NCI-H2107 treated with DMSO at 0.1 percent for 48 hours (cell line): Measurements from ENCODE around the gene CAPN7.
"Not testable (repeated sequence)": the region's sequence is repeated elsewhere in the genome, so short reads cannot be mapped to it uniquely, and the experiment has no call there.

Experiments
- DNase-seq: peaks from one replicate; lab custom pipeline; 2025; ENCODE audit not compliant: unreplicated experiment; lab: John Stamatoyannopoulos, UW

The CAPN7 gene

GRCh38 chr3:15205934-15206661, at the start of gene CAPN7:
Gene CAPN7, plus strand, starts transcription at chr3:15206246. Its CDS starts 250 bp downstream, at chr3:15206496.
- DNase-seq = no peak

DNA sequence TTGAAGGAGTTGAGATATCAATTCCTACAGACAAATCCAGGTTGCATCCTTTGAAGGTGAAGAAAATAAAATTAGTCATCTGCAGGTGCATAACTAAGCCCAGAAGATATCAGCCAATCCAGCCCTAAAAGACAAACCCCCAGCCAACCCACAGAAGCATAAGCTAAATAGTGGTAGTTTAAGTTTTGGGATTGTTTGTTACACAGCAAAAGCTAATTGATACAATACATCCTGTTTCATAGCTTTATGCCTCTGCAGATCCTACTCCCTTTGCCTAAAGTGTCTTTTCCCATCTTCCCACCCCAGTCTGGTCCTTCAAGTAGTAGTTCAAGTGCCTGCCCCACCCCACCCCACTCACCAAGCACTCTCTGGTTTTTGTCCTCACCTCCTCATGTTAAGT, 48.6 kb upstream of the CAPN7 start:
- no peak for DNase-seq

- DNase-seq = no peak
Measured at GRCh38 chr3:15159501-15160136, 46.4 kb upstream of the CAPN7 start.

- DNase-seq = no peak
Measured at GRCh38 chr3:15160662-15161061, 45.4 kb upstream of the CAPN7 start.

GRCh38 chr3:15161133-15161532, 44.9 kb upstream of the CAPN7 start:
- DNase-seq = no peak

GRCh38 chr3:15163656-15164055, 42.4 kb upstream of the CAPN7 start:
- DNase-seq = not testable (repeated sequence)

DNA sequence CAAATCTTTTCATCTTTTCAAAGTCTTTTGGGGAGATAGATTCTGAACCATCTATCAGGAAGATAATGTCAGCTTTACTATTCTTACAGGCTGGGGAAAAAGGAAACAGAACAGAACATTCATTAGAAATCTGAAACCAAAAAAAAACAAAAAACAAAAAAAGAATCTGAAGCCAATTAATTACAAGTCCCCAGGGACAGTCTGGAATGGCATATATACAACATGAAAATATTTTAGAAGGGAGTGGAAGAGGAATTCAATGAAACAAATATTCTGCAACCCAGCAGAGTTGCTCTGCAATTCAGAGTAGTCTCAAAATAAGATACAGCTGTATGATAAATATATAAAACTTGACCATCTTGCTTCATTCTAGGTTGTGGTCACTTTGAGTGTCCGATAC, 41.7 kb upstream of the CAPN7 start:
- DNase-seq = no peak

GRCh38 chr3:15165061-15165460, 41.0 kb upstream of the CAPN7 start:
- DNase-seq = no peak

DNA sequence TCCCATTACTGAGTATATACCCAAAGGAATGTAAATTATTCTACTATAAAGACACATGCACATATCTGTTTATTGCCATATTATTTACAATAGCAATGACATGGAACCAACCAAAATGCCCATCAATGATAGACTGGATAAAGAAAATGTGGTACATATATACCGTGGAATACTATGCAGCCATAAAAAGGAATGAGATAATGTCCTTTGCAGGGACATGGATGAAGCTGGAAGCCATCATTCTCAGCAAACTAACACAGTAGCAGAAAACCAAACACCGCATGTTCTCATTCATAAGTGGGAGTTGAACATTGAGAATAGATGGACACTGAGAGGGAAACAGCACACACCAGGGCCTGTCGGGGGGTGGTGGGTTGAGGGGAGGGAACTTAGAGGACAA, 39.7 kb upstream of the CAPN7 start:
- not testable (repeated sequence) for DNase-seq

DNA sequence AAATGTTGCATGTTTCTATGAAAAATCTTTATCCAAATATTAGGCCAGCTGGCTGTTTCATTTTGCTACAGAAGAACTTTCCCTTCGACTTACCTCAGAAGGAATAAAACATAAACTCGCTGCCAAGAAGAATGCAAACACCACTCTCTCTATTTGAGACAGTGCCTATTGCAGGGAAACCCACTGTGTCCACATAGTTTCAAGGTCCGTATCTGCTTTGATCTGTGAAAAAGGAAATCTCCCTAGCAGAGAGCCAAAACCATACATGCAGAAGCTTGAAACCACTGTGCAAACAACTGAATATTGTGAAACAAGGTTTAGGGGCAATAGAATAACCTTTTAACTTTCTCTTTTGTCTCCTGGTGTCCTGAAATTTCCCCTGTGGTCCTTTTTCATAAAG, 35.0 kb upstream of the CAPN7 start:
- DNase-seq = no peak

DNA sequence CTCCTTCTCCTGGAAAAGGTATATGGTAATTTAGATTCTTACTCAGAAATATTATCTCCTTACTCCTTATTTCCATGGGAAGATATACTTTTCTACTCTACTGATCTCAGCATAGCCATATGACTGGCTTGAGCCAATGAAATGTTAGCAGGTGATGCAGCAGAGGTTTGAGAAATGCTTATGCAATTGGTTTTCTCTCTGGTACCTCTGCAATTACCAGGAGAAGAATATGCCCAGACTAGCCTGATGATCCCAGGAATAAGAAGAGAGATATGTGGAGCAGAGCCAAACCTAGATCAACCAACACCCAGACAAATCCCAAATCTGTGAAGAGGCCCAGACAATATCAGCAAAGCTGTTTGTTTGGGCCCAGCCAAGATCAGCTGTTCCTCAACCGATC, 33.2 kb upstream of the CAPN7 start:
- no peak for DNase-seq

DNA sequence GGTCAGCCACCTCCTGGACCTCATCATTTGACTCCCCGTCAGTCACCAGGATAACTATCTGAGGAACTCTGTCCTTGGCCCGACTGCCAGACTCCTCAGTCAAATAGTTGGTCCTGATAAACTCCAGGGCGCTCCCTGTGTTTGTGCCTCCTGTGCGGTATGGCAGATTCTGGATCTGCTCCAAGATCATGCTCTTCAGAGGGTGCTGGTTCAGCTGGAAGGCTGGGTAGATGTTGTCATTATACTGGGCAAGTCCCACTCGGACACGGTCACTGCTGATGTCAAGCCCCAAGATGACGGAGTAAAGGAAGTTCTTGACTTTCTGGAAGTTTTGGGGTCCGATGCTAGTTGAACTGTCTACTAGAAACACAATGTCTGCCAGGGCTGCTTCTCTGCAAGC, 31.1 kb upstream of the CAPN7 start:
- no peak for DNase-seq

- no peak for DNase-seq
Measured at GRCh38 chr3:15175605-15176004, 30.4 kb upstream of the CAPN7 start.

- DNase-seq = no peak
Measured at GRCh38 chr3:15180042-15180611, 25.9 kb upstream of the CAPN7 start.

GRCh38 chr3:15181511-15181910, 24.5 kb upstream of the CAPN7 start:
- no peak for DNase-seq

DNA sequence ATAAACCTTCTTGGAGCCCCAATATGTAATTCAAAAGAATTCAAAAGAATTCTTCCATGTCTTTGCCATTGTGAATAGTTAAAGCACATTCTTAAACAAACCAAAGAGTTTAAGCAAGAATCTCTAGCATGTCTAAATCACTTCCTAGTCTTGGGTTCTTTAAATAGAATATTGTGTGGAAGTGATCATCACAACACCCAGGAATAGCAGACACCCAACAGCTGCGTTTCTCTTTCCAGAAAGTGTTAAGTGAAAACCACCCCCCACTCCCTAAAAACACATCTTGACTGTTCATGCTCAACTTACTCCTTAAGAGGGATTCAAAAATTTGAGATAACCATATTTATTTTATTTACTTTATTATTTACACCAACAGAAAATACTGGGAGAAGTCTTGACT, 24.1 kb upstream of the CAPN7 start:
- DNase-seq = no peak

GRCh38 chr3:15183011-15183410, 23.0 kb upstream of the CAPN7 start:
- DNase-seq = no peak

- no peak for DNase-seq
Measured at GRCh38 chr3:15185404-15185803, 20.6 kb upstream of the CAPN7 start.

DNA sequence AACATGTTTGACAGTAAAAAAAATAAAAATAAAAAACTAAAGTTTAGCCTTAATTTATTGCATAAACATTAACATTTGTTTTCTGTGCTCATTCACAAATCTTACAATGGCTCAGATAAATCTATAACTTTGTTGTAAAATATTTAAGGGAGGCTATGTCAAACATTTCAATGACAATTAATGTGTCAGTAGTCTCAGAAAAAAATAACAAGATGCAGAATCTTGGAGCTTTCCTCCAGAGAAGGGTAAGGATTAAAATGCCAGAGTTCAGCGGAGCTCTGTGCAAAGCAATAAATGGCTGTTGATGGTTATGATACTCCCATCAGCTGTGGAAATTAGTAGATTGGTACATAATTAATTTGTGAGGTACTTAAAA, 20.0 kb upstream of the CAPN7 start:
- no peak for DNase-seq

DNA sequence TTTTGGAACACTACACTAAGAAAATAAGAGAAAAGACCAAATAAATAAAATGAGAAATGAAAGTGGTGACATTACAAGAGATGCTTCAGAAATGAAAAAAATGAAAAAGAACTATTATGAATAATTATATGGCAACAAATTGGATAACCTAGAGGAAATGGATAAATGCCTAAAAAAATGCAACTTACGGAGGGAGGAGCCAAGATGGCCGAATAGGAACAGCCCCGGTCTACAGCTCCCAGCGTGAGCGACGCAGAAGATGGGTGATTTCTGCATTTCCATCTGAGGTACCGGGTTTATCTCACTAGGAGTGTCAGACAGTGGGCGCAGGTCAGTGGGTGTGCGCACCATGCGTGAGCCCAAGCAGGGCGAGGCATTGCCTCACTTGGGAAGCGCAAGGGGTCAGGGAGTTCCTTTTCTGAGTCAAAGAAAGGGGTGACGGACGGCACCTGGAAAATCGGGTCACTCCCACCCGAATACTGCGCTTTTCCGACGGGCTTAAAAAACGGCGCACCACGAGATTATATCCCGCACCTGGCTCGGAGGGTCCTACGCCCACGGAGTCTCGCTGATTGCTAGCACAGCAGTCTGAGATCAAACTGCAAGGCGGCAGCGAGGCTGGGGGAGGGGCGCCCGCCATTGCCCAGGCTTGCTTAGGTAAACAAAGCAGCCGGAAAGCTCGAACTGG, 19.4 kb upstream of the CAPN7 start:
- not testable (repeated sequence) for DNase-seq

DNA sequence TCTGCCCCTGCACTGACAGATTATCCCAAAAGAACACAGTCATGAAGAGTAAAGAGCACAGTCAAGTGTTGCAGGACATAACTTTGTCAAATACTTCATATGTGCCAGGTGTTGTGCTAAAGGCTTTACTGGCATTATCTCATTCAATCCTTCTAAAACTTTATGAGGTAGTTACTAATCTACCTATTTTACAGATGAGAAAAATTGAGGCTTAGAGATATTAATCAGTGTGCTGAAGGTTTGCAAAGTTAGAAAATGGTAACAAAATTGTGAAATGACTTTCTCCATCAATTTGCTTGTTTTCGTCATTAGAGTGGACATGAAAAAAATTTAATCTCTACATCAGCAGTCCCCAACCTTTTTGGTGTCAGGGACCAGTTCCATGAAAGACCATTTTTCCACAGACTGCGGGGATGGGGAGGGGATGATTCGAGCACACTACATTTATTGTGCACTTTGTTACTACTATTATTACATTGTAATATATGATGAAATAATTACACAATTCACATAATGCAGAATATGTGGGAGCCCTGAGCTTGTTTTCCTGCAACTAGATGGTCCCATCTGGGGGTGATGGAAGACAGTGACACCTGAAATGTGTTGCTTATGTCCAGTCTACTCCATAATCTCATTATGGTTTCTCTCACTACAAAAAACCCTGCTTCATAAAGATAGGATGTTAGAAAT, 8.6 kb upstream of the CAPN7 start:
- no peak for DNase-seq
